D721Med (cell line): ENCODE measurements around the gene RALGPS1.

Source experiments
- DNase-seq: peaks from one replicate; pipeline ENCODE4 v3.0.0; 2011; ENCODE audit warnings: low spot score; ENCODE audit not compliant: insufficient read length
- FAIRE-seq: peaks from 2 replicates; lab custom pipeline; 2011; peaks lifted over from hg19 to GRCh38; lab: Jason Lieb, UNC
- TF ChIP-seq, protein P1 (sequence below): IDR thresholded peaks from 2 replicates; pipeline ENCODE4 v1.5.1; 2012; ENCODE audit warnings: mild to moderate bottlenecking, control low read depth; ENCODE audit not compliant: insufficient read depth; ENCODE audit errors: missing control alignments

RALGPS1 gene

DNA sequence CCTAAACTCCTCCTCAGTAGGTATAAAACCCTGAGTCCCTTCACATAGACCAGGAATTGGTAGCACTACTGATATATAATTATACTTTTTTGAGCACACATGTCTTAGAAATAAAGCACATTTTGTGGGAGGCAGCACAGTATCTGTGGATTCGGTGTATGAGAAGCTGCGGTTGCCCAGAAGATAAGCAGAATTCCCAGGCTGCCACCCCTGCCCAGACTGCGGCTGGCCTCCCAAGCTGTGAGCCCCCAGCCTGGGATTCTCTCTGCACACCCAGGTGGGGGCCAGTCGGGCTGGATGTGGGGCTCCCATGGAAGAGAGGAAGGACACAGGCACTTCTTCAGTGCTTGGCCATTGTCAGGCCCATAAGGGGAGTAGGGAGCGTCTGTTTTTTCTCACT lies 233.4 kb downstream of the RALGPS1 start:
- TF ChIP-seq, protein P1, sequence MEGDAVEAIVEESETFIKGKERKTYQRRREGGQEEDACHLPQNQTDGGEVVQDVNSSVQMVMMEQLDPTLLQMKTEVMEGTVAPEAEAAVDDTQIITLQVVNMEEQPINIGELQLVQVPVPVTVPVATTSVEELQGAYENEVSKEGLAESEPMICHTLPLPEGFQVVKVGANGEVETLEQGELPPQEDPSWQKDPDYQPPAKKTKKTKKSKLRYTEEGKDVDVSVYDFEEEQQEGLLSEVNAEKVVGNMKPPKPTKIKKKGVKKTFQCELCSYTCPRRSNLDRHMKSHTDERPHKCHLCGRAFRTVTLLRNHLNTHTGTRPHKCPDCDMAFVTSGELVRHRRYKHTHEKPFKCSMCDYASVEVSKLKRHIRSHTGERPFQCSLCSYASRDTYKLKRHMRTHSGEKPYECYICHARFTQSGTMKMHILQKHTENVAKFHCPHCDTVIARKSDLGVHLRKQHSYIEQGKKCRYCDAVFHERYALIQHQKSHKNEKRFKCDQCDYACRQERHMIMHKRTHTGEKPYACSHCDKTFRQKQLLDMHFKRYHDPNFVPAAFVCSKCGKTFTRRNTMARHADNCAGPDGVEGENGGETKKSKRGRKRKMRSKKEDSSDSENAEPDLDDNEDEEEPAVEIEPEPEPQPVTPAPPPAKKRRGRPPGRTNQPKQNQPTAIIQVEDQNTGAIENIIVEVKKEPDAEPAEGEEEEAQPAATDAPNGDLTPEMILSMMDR: no peak
- DNase-seq (no peak), FAIRE-seq (no peak)

DNA sequence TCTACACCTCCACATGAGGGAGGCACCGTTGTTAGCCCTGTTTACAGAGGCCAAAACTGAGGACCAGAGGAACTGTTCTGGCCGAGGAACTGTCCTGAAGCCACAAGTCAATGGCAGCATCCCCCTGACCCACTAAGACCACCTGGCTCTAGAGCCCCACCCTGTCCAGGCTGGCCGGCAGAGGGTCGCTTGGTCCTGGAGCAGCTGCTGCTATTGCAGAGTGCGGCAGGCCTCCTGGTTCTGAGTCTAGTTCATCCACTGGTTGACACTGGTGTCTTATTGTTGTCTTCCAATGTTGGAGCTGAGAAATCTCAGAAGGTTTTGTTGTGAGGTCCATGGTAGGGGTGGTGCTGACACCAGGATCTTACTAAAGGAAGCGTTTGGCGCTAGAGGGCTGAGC lies 234.4 kb downstream of the RALGPS1 start:
- no peak for FAIRE-seq
- TF ChIP-seq, protein P1: no peak

DNA sequence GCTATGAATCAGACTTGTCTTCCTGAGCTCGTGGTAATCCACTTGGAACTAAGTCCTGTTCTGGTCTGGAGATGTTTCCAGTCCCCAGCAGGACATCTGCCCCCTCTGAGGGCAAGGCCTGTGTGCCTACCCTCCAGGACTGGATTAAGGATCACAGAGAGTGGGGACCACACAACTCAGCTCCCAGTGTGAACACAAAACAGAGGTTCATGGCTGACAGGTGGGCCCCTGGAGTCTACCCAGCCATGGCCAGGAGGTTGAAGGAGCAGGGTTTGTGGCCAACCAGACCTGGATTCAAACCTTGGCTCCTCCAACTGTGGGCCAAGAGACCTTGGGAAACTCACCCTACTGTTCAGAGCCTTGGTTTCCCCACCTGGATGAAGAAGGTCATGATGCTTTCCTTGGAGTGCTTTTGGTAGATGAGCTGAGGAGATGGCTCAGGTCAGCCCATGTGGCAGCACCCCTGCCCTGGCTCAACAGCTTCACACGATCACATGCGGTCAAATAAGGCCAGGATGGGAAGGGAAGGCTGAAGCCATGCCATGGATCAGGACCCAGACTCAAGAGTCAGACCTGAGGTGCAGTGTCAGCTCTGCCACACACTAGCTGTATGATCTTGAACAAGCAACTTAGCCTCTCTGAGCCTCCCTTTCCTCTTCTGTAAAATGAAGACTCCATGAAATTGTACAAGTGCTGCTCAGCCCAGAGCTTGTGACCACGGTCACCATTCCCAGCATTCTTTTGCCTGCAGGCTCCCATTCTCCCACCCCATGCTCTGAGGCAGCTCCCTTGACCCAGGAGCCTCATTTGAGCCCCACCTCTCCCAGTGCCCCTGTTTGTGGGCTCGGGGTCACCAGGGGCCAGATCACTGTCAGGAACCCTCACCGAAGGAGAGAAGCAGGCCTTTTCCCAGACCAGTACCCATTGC lies 235.1 kb downstream of the RALGPS1 start:
- TF ChIP-seq, protein P1: no peak
- no peak for DNase-seq

More for the DNA sequence above, 234.4 kb downstream of the RALGPS1 start:
- DNase-seq: no peak

DNA sequence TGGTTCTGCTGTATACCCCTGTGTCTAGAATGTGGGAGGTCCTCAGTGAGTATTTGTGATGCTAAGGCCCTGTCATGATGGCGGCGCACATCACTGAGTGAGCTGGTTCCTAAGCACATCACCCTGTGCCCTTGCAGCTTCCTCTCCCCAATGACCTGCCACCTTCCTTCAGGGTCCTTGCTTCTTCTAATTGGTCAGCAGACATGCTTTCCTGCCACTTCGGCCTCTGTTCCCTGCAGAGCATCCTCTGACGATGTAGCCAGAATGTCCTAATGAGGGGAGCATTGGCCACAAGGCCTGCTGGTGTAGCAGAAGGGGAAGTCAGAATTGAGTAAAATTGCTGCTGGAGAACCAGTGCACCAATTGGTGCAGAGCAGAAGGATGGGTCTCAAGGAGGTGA lies 238.9 kb downstream of the RALGPS1 start:
- TF ChIP-seq, protein P1: no peak
- no peak for FAIRE-seq
- no peak for DNase-seq

More for the DNA sequence above, 235.1 kb downstream of the RALGPS1 start:
- FAIRE-seq: no peak

DNA sequence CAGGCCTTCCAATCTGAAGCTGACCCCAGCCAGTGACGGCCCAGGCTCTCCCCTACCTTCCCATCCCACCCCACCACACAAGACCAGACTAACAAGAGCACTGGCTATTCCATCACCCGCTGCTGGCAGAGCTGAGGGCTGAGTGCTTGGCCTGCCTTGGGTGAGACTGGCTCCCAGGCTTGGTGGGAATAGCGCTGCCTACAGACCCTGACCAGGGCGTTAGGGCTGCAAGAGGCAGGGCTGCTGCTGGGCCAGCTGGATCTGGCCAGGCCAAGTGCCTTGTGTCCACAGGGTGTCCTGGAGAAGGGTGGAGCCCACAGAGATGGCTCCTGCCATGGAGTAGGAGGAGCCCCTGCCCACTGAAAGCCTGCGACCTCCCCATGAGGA lies 239.4 kb downstream of the RALGPS1 start:
- DNase-seq (no peak), FAIRE-seq (no peak)
- TF ChIP-seq, protein P1: no peak

DNA sequence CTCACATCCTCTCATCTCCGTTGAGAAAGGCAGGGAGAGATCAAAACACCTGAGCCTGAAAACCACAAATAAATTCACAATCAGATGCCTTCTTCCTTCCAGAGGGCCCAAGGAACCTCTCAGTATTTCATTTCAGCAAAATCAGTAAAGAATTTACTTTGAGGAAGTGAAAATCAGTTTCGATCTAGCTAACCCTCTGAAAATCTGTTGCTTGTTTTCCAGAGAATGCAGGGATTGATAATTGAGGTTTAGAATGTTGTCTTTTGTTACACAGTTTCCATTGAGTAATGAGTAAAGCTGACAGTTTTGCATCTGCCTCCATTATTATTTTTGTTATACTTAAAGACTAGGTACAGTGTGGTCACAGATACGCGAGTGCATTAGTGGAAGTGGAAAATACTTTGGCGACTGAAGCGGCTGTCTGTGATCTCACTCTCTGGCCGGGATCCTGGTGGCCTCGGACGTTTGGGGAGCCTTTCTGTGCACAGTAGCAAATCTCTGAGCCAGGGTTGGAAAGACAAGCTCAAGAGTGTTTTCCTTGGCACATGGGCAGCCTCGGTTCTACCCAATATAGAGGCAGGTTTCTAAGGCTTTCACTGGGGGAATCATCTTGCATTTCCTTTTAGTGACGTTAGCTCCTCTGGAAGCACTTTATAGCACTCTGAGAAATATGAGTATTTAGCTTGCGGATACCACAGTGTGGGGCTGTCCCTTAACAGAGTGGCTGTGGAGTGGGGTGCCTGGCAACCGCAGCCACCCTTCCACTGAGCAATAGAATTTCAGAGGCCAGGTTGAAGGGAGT lies 240.0 kb downstream of the RALGPS1 start:
- FAIRE-seq (no peak), DNase-seq (no peak)
- TF ChIP-seq, protein P1: no peak
